GM23248 (cell line): ENCODE data around the gene GPR150.

Experiments used
- EZH2 ChIP-seq: fragments of 200-600 bp; sonication (generic); IDR thresholded peaks from 2 replicates; pipeline ENCODE4 v1.6.1; 2018; ENCODE audit warnings: antibody characterized with exemption, mild to moderate bottlenecking; ENCODE audit not compliant: insufficient read depth, poor library complexity, severe bottlenecking
- EZH2phosphoT487 ChIP-seq: fragments of 200-600 bp; sonication (generic); IDR thresholded peaks from 2 replicates; pipeline ENCODE4 v1.6.1; 2018; ENCODE audit warnings: antibody characterized with exemption, moderate library complexity, mild to moderate bottlenecking, low read depth; ENCODE audit not compliant: insufficient read depth

- TF ChIP-seq EZH2 (no peak), EZH2phosphoT487 (no peak)
Observed at GRCh38 chr5:95599252-95599651, 20.6 kb upstream of the GPR150 start.
